ENCODE results near the gene FRS3. TPM values are rescaled to one million over a fixed set of nuclear protein-coding genes. Genes with fewer than 3 reads are reported as not detected.

The FRS3 gene
- total and polyA plus RNA-seq, 9 of the 15 experiments (the other 6 are each of a cell fraction or from before 2014, with no cell fraction given), result 0.03 to 3.7 (median 1.6) TPM

DNA sequence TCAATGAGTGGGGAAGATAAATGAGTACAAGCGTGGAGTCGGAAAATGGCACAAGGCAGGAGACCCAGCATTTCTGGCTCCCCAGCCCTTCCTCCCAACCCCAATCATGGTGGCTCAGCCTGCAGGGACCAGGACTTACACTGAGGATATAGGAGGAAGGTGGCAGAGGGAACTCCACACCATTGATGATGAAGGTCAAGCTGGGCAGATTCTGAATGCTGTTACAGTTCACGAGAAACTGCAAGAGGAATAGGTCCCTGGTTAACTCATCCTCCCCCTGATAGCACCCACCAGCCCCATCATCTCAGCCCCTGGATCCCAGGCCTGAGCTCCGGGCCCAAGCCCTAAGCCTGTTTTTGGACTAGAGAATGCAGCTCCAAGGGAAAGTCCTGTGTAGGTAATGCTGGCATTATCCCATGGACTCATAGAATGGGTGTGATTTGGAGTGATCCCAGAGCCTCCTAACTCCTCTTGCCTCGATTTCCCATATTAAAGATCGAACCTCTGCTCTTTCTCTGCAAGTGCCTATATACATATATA is 42.0 kb downstream of the FRS3 start:
- peaks cover 20 to 43% of the 10 kb centered on the region in 2 experiments; a peak in 4 of 5 replicates for H3K27me3 ChIP-seq (ENCODE audit: control insufficient read depth in 2 of 2, insufficient read depth in 2 of 2, low read length in 2 of 2)
- no peak overlapping the region for H3K4me2 ChIP-seq (ENCODE audit: insufficient read depth, low read length)
- ChIA-PET POLR2A (interaction anchor here (0.9 to 1.9 kb wide), 2 partner anchors 11 to 50 kb away, joined by 4 read pairs; partner anchors contain the start of gene TOMM6), CTCF (ENCODE audit: low intra/inter-chr PET ratio) (no interaction called here)
- H2AFZ ChIP-seq (ENCODE audit: low read depth, low read length), result no peak overlapping the region
- intact Hi-C loops (cut with micrococcal nuclease) (no loop called here), in situ Hi-C loops (cut with MboI) (loop anchor here (5.0 kb wide), 1 partner anchor 35 kb away; no protein-coding TSS in a partner anchor)
- no peaks in the 10 kb centered on the region; the same call in none of the 2 replicates for H4K20me1 ChIP-seq (replicated peaks; ENCODE audit: control insufficient read depth, insufficient read depth, low read length)
- no peaks in the 10 kb centered on the region for H3K79me2 ChIP-seq (ENCODE audit: control insufficient read depth, insufficient read depth, low read length)
- FAIRE-seq, result no peak
- no peak overlapping the region for H3K4me3 ChIP-seq
- BruUV-seq (replicated peaks), result no TSS peak
- H3K27ac ChIP-seq (ENCODE audit: extremely low read depth, low read depth, low read length), result no peak overlapping the region
- no peak for ATAC-seq
- no peak overlapping the region for H3K9ac ChIP-seq (ENCODE audit: insufficient read depth in 1 of 2, low read depth in 2 of 2, low read length in 2 of 2)
- WGBS (ENCODE audit: insufficient coverage, low coverage, missing lambda C conversion rate), result 13% methylated on average over 6 of the region's 6 CpGs
- H3K36me3 ChIP-seq (ENCODE audit: control insufficient read depth, insufficient read depth, low read length), result no peaks in the 10 kb centered on the region
- DNase-seq (ENCODE audit: extremely low read depth in 1 of 4, low spot score in 3 of 4), result no peak
- TF ChIP-seq BCLAF1 (IDR thresholded peaks at IDR 0.05; ENCODE audit: borderline replicate concordance in 1 of 2, control insufficient read depth in 1 of 2, low read depth in 2 of 2, low read length in 1 of 2) (no peak), ZBTB43 (CRISPR knock-in tag; IDR thresholded peaks at IDR 0.05) (no peak), ZNF431 (CRISPR knock-in tag; IDR thresholded peaks at IDR 0.05) (no peak), ZNF695 (CRISPR knock-in tag; IDR thresholded peaks at IDR 0.05) (no peak)
- TF ChIP-seq, protein P1, sequence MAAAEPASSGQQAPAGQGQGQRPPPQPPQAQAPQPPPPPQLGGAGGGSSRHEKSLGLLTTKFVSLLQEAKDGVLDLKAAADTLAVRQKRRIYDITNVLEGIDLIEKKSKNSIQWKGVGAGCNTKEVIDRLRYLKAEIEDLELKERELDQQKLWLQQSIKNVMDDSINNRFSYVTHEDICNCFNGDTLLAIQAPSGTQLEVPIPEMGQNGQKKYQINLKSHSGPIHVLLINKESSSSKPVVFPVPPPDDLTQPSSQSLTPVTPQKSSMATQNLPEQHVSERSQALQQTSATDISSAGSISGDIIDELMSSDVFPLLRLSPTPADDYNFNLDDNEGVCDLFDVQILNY (CRISPR knock-in tag; IDR thresholded peaks at IDR 0.05), result no peak
- TF ChIP-seq, protein P2, sequence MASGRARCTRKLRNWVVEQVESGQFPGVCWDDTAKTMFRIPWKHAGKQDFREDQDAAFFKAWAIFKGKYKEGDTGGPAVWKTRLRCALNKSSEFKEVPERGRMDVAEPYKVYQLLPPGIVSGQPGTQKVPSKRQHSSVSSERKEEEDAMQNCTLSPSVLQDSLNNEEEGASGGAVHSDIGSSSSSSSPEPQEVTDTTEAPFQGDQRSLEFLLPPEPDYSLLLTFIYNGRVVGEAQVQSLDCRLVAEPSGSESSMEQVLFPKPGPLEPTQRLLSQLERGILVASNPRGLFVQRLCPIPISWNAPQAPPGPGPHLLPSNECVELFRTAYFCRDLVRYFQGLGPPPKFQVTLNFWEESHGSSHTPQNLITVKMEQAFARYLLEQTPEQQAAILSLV (tag; IDR thresholded peaks at IDR 0.05), result no peak
- no peaks in the 10 kb centered on the region for H3K9me1 ChIP-seq (ENCODE audit: control insufficient read depth, insufficient read depth, low read length)
- peaks cover 5 to 34% of the 10 kb centered on the region in 2 experiments for H3K4me1 ChIP-seq (replicated peaks in 1 of 2; ENCODE audit: control insufficient read depth in 2 of 2, insufficient read depth in 2 of 2, low read length in 2 of 2)
- no peaks in the 10 kb centered on the region for H3K9me3 ChIP-seq (replicated peaks; ENCODE audit: control insufficient read depth, insufficient read depth, low read depth, low read length)

Measured in K562 (cell line).